Ishikawa (cell line): ENCODE results near the gene TNFRSF1A.

Experiments
- CEBPB ChIP-seq: IDR thresholded peaks from 2 replicates; pipeline ENCODE4 v1.6.1; 2012
- CREB1 ChIP-seq: IDR thresholded peaks from 2 replicates; pipeline ENCODE4 v1.6.1; 2012; ENCODE audit warnings: low read depth
- EGR1 ChIP-seq: IDR thresholded peaks from 2 replicates; pipeline ENCODE4 v1.6.1; 2012
- EP300 ChIP-seq: IDR thresholded peaks from 2 replicates; pipeline ENCODE4 v1.6.1; 2012; ENCODE audit warnings: borderline replicate concordance
- FOXM1 ChIP-seq: IDR thresholded peaks from 2 replicates; pipeline ENCODE4 v1.6.1; 2012; ENCODE audit warnings: low read depth, borderline replicate concordance
- MAX ChIP-seq: IDR thresholded peaks from 2 replicates; pipeline ENCODE4 v1.6.1; 2012
- NFIC ChIP-seq: IDR thresholded peaks from 2 replicates; pipeline ENCODE4 v1.6.1; 2012
- RAD21 ChIP-seq: IDR thresholded peaks from 2 replicates; pipeline ENCODE4 v1.6.1; 2012; ENCODE audit warnings: low read depth
- REST ChIP-seq: IDR thresholded peaks from 2 replicates; pipeline ENCODE4 v1.6.1; 2012; ENCODE audit warnings: low read depth, mild to moderate bottlenecking
- TAF1 ChIP-seq: IDR thresholded peaks from 2 replicates; pipeline ENCODE4 v1.6.1; 2012; ENCODE audit warnings: low read depth, mild to moderate bottlenecking
- TCF12 ChIP-seq: IDR thresholded peaks from 2 replicates; pipeline ENCODE4 v1.6.1; 2012; ENCODE audit warnings: low read depth
- TEAD4 ChIP-seq: IDR thresholded peaks from 2 replicates; pipeline ENCODE4 v1.6.1; 2012
- USF1 ChIP-seq: IDR thresholded peaks from 2 replicates; pipeline ENCODE4 v1.6.1; 2012
- YY1 ChIP-seq: IDR thresholded peaks from 2 replicates; pipeline ENCODE4 v1.6.1; 2012; ENCODE audit warnings: low read depth
- ZBTB7A ChIP-seq: IDR thresholded peaks from 2 replicates; pipeline ENCODE4 v1.6.1; 2012; ENCODE audit warnings: low read depth

The TNFRSF1A gene

GRCh38 chr12:6288235-6288634, 53.6 kb downstream of the TNFRSF1A start:
- TF ChIP-seq ZBTB7A (no peak), CREB1 (no peak), NFIC (no peak), TEAD4 (no peak), TCF12 (no peak), EP300 (no peak), REST (no peak), FOXM1 (no peak), USF1 (no peak), YY1 (no peak), MAX (no peak), CEBPB (no peak), TAF1 (no peak), EGR1 (no peak), RAD21 (no peak)

GRCh38 chr12:6285532-6286306, 56.2 kb downstream of the TNFRSF1A start:
- TF ChIP-seq CEBPB (no peak), EGR1 (no peak), TCF12 (no peak), EP300 (no peak), TEAD4 (no peak), NFIC (no peak), USF1 (no peak), MAX (no peak), ZBTB7A (no peak), FOXM1 (no peak), YY1 (no peak), RAD21 (no peak), REST (no peak), CREB1 (no peak), TAF1 (no peak)

- TF ChIP-seq EGR1 (no peak), RAD21 (peak; percentile 99)
Observed at GRCh38 chr12:6285063-6285477, 56.8 kb downstream of the TNFRSF1A start.

- TF ChIP-seq ZBTB7A, result no peak
- no peak for TF ChIP-seq RAD21
- no peak for TF ChIP-seq USF1
- no peak for TF ChIP-seq EP300
- TF ChIP-seq TEAD4, result no peak
- no peak for TF ChIP-seq REST
- no peak for TF ChIP-seq TAF1
- TF ChIP-seq EGR1, result no peak
- TF ChIP-seq TCF12, result no peak
- TF ChIP-seq CEBPB, result no peak
Observed at GRCh38 chr12:6284273-6284672, 57.6 kb downstream of the TNFRSF1A start.
